GM19395 (cell line): Measurements from ENCODE around the gene NPY4R2.
"Not testable (repeated sequence)": the region's sequence is repeated elsewhere in the genome, so short reads cannot be mapped to it uniquely, and the experiment has no call there.

ENCODE experiments used
- ATAC-seq: cut with Tn5 transposase; IDR thresholded peaks from one replicate; pipeline ENCODE4 v1.9.1; 2021; ENCODE audit warnings: mild to moderate bottlenecking, moderate library complexity; ENCODE audit not compliant: unreplicated experiment

Gene NPY4R2

DNA sequence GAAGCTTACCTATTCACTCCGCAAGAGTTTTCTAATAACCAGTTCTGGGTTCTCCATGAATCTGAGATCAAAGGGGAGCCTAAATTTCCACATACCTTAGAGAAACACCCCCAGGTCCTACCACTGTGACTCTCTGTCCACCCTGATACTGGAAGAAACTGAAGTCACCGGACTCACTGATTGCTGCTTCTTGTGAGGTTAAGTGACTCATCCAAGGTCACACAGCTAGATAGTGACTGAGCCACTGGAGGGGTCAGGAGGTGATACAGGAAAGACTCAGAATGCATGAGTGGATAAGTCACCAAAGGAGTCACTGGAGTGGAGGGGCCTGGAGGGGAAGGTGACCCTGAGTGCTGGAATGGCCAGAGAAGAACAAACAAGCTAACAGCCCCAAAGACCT is 9.8 kb downstream of the NPY4R2 start:
- ATAC-seq = not testable (repeated sequence)

DNA sequence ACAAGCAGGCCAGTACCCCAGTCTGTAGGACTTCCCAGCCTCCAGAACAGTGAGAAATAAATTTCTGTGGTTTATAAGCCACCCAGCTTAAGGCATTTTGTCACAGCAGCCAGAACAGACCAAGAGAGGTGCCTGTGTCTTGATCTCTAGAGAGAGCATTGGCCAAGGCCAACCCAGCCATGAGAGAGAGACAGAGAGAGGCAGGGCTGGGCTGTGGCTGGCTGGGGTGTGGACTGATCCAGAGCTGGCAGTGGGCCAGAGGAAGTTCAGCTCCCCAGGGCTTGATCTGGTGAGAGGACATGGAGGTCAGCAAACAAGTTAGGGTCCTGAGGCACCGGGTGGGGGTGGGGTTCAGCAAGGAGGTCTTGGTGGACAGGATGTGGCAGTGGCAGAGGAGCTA is 14.4 kb downstream of the NPY4R2 start:
- ATAC-seq = not testable (repeated sequence)

DNA sequence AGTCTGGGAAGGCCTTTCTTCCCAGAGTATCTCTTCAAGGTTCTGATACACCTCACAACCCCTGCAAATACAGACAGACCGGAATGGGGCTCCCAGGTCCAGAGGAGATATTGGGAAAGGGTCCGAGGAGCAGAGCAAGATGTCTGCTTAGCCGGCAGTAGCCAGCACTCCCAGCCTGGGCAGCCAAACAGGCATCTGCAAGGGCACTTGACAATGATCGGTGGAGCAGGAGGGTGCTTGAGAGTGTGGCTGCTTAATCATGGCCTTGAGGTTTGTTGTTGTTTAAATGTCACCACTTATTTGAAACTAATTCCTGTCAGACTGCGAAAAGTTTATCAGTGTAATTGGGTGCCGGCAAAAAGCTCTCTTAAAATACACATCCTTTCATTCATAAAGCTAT is 15.0 kb downstream of the NPY4R2 start:
- not testable (repeated sequence) for ATAC-seq

- not testable (repeated sequence) for ATAC-seq
Observed at GRCh38 chr10:47936772-47937228, 18.3 kb downstream of the NPY4R2 start.

DNA sequence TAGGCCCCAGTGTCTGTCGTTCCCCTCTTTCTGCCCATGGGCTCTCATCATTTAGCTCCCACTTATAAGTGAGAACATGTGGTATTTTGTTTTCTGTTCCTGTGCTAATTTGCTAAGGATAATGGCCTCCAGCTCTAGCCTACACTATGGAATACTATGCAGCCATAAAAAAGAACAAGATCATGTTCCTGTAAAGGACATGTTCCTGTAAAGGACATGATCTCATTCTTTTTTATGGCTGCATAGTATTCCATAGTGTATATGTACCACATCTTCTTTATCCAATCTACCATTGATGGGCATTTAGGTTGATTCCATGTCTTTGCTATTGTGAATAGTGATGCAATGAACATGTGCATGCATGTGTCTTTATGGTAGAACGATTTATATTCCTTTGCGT is 19.2 kb downstream of the NPY4R2 start:
- ATAC-seq = not testable (repeated sequence)

- ATAC-seq = not testable (repeated sequence)
Observed at GRCh38 chr10:47940821-47941220, 22.4 kb downstream of the NPY4R2 start.

DNA sequence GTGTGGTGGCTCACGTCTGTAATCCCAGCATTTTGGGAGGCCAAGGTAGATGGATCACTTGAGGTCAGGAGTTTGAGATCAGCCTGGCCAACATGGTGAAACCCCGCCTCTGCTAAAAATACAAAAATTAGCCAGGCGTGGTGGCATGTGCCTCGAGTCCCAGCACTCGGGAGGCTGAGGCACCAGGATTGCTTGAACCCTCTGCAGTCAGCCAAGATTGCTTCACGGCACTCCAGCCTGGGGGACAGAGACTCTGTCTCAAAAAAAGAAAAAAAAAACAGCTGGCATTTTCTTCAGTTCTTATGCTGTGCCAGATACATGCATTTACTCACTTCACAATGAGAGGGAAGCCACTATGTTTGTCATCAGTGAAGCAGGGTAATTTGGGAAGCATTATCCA is 22.9 kb downstream of the NPY4R2 start:
- not testable (repeated sequence) for ATAC-seq

- ATAC-seq = not testable (repeated sequence)
Observed at GRCh38 chr10:47942351-47943019, 24.0 kb downstream of the NPY4R2 start.

GRCh38 chr10:47943328-47943727 is 24.9 kb downstream of the NPY4R2 start:
- not testable (repeated sequence) for ATAC-seq

DNA sequence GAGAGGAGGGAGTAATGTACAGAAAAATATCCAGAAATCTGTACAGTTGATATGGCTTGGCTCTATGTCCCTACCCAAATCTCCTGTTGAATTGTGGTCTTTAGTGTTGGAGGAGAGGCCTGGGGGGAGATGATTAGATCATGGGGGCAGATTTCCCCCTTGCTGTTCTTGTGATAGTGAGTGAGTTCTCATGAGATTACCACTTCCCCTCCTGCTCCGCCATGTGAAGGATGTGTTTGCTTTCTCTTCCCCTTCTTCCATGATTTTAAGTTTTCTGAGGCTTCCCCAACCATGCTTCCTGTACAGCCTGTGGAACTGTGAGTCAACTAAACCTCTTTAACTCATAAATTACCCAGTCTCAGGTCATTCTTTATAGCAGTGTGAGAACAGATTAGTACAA is 29.0 kb downstream of the NPY4R2 start:
- ATAC-seq = not testable (repeated sequence)

- ATAC-seq = not testable (repeated sequence)
Observed at GRCh38 chr10:47957158-47957557, 38.7 kb downstream of the NPY4R2 start.

- not testable (repeated sequence) for ATAC-seq
Observed at GRCh38 chr10:47959677-47960076, 41.2 kb downstream of the NPY4R2 start.

- ATAC-seq = not testable (repeated sequence)
Observed at GRCh38 chr10:47960699-47961098, 42.2 kb downstream of the NPY4R2 start.

DNA sequence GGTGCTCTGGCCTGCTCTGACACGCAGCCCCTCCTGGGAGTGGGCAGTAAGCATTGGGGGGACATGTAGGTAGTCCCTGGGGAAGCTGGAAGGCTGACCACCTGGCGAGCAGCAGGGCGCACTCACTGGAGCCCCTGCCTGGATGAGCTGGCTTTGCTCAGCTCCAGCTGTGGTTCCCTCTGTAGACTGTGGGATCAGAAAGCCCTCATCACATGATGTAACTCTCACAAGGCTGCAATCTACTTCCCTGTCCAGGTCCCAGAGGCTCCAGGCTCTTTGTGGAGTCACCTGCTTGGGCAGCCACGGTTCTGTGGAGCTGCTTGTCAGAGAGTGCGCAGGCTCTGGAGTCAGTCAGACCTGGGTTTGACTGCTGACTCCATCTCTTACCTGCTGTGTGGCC is 44.3 kb downstream of the NPY4R2 start:
- not testable (repeated sequence) for ATAC-seq

GRCh38 chr10:47964280-47965063 is 46.0 kb downstream of the NPY4R2 start:
- not testable (repeated sequence) for ATAC-seq

DNA sequence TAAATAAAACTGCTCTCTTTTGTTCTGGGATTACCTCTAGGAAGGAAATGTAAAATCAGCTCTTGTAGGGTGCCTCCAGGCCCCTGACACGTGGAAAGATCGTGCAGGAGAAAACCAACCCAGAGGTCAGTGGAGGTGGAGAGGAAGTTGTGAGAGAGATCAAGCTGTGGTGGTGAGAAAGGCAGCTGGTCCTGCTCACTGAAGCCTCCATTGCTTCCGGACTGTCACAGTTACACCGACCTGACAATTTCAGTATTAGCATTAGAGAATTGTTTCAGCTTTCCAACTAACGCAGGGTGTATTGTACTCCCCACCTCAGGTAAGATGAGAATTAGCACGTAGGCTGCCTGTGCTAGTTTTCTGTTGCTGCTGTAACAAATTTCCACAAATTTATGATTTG is 50.5 kb downstream of the NPY4R2 start:
- ATAC-seq = not testable (repeated sequence)

DNA sequence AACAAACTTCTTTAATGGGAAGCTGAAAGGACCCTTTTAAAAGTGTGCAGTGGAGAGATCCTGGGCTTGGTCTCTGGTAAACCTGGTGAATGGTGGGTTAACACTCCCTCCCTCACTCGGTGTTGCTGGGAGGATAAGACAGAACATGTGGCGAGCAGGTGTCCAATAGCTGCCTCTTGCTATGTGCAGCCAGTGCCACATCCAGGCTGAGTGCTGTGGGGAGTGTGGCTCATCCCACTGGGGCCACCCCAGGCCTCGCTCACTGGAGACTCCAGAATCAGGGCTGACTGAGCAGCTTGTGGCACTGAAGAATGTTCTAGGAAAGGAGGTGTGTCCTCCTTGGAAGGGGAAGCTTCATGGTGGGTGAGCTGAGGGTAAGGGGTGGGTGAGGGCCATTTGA is 51.6 kb downstream of the NPY4R2 start:
- ATAC-seq = not testable (repeated sequence)

- ATAC-seq = not testable (repeated sequence)
Observed at GRCh38 chr10:47971598-47971997, 53.1 kb downstream of the NPY4R2 start.

GRCh38 chr10:47972077-47972476 is 53.6 kb downstream of the NPY4R2 start:
- ATAC-seq = not testable (repeated sequence)
